HG03439 (cell line): ENCODE results near the gene DNMT1.

Source experiments
- ATAC-seq: cut with Tn5 transposase; IDR thresholded peaks from one replicate; pipeline ENCODE4 v1.9.1; 2021; ENCODE audit warnings: mild to moderate bottlenecking, moderate library complexity; ENCODE audit not compliant: unreplicated experiment

Gene DNMT1

DNA sequence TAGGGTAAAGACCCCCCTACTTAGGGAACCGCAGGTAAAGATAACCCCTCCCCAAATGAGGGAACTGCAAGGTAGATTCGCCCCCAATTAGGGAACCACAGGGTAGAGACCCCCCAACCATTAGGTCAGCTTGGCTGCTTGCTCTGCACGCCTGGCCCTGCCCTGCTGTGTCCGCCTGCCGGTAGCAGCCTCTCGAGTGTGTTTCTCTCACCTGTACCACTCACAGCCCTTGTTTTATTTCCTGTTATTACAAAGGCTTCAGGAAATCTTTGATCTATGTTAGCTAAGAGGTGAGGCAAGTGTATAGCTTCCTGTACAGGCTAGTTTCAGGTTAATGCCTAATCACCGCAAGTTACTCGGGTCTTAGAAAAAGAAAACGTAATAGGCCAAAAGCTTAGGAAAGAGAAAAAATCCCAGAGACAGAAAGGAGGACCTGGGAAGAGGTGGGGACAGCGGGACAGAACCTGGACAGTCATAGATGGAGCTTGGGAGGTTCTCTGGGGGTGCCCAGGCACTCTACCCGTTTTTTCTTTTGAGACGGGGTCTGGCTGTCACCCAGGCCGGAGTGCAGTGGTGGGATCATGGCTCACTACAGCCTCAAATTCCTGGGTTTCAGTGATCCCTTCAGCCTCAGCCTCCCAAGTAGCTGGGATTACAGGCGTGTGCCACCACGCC lies 51.9 kb downstream of the DNMT1 start:
- no peak for ATAC-seq

DNA sequence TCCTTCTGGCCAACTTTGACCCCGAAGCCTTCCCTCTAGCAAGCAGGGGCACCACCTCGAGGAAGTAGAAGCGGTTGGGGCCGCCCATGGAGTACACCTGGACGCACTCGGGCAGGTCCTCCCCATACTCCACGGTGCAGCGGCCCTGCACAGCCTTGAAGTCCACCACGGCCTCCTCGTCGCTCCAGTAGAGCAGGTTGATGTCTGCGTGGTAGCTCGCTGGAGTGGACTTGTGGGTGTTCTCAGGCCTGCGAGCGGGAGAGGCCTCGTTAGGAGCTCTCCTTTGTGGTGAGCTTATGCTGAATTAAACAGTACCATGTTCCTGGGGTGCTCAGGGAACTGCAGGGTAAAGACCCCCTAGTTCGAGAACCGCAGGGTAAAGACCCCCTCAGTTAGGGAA lies 52.8 kb downstream of the DNMT1 start:
- no peak for ATAC-seq

DNA sequence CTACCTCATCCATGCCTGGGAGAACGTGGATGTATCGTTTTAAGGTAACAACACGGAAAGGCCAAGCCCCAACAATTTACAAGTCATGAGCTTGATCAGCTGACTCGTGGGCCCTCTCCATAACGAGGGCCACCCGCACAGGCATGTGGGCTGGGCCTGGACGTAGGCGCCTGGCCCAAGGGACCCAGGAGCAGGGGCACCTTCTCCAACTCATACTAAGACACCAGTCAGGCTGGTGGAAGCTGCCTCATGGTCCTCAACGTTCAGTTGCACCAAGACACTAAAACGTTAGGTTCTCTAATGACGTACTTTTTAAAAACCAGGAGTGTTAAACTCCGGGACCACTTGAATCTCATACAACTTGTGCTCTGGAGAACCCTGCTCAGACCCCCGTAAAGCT lies 53.3 kb downstream of the DNMT1 start:
- no peak for ATAC-seq

DNA sequence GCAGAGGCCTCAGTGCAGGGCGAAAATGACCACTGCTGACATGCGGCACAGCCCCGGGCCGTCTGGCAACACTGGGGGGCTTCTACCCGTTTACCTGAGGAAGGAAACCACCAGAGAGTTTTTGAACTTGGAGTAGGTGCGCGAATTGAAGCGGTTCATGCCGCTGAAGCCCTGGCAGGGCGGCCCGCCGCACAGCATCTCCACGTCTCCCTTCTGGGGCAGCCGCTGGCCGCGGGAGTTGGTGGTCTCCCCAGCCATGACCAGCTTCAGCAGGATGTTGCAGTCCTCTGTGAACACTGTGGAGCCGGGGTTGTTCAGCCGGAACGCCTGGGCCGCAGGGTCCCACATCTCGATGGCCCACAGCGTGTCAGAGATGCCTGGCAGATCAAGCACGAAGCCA lies 54.8 kb downstream of the DNMT1 start:
- no peak for ATAC-seq

DNA sequence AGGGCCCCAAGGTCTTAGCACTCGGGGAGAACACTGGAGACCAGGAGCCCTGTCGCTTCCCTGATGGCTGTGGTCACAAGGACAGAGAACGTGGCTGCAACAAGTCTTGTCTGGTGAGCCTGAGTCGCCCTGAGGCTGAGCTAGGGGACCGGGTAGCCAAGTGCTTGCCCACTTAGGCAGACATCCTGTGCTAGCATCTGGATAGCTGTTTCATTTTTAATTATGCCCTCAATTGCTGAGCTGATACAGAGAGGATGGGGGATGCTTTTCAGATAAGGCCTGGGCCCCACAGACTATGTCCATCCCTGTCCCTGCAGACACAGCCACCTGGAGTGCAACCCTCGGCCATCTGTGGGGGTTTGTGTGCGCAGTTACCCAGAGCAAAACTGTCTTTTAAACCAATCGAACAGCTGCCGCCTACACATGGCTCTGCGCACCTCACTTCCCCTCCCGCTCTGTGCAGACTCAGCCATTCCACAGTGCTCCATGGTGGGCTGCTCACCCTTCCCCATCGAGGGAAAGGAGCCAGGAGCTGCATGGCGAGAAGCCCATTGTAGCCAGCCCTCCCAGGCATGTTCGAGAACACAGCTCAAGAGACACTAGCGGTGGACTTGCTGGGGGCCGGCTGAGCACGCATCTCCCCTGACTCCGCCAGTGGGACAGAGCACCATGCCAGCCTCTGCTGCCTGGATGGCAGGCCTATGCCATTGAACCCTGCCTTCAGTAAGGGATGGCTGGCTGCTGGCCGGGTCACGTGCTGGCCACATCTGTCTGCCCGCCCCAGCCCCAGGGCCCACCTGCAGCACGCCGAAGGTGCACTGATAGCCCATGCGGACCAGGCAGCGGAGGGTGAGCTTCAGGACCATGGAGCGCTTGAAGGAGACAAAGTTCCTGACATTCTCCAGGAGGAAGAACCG lies 55.6 kb downstream of the DNMT1 start:
- no peak for ATAC-seq

DNA sequence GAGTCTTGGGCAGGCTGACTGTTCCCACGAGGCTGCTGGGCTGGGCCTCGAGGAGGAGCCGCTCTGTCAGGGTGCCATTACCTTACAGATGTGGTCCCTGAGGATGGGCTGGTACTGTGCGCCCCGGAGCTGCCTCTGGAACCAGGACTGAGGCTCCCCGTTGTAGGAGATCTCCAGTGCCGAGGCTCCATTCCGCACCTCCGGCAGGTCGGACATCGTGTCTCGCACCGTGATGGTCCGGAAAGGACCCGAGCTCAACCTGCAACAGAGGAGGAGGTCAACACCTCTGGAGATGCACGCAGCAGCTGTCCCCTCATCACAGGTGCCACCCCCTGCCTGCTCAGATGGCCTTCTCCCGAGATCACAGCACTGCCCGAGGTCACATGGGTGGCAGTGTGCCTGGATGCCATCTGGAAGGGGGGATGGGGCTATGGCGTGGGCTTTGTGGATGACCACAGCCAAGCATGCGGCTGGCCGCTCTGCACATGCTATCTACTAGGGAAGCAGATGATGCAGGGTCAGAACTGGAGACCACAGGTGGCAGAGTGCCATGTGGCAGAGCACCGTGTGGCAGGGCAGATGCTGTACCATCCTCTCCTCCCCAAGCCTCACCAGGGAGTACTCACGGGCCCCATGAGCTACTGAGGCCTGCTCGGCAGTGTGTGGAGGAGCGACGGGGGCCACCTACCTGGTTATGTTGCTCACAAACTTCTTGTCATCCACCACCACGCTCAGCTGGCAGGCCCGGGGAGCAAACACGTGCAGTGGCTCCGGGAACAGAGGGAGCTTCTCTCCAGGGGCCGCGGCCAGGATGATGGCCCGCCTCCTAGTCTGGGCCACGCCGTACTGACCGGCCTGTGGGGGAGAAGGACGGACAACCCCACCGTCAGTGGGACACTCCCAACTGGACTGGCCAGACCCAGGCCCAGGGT lies 56.7 kb downstream of the DNMT1 start:
- no peak for ATAC-seq

DNA sequence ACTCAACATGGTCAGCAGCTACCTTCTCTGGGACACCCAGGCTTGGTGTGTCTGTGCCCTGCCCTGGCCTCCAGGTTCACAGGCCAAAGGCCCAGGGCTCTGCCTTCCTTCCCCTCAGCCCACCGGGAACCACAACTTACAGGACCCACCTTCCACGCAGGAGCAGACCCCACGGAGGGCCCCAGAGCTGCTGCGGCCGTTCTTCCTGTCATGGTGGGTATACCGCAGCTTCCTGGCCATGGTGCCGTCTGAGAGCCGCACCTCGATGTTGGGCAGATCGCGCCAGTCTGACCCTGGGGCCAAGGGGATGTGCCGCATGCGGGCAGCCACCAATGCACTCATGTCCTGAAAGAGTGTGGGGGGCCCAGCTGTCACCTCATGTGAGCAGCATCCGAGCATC lies 57.8 kb downstream of the DNMT1 start:
- ATAC-seq, result no peak

DNA sequence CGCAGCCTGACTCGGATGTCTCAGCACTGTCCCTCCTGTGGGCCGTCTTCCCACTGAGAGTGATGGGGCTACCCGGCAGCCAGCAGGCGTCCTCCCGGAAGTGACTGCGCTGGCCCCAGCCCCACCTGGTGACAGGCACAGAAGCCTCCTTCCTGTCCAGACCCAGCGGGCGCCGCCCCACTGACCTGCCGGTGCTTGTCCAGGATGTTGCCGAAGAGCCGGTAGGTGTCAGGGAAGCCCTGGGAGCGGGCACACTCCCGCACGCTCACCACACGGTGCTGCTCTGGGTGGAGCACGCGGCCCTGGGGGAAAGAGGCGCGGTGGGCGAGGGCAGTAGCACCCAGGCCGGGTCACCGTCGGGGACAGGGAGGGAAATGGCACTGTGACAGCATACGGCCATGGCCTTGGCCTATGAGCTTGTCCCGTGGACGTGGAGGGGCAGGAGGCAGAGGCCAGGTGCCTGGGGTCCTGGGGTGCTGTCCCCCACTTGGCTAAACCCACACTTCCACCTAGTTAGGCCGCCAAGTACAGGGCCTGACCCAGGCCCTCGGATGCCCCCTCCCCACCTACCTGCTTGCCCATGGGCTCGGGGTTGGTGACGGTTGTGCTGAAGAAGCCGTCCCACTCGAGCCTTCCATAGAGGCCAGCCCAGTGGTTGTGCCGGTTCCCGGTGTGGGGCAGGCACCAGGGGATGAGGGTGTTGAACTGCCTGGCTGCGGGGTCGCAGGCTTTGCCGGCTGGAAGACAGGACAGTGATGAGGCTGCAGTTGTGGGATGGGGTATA lies 59.0 kb downstream of the DNMT1 start:
- ATAC-seq, result no peak

DNA sequence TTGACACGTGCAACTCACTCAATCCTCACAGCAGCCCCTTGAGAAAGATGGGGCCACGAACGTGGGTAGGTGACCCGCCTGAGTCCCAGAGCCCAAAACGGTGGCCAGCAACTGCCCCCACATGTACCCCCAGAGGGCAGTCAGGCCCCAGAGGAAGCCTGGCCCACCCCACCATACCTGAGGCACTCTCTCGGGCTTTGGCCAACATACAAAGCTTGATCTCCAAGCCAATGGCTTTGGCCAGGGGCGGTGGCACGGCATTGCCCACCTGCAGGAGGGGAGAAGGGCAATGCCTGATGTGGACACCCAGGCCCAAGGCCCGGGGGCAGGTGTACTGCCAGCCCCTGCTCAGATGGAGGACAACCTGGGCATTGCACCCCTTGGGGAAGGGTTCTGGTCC lies 60.7 kb downstream of the DNMT1 start:
- ATAC-seq, result no peak

DNA sequence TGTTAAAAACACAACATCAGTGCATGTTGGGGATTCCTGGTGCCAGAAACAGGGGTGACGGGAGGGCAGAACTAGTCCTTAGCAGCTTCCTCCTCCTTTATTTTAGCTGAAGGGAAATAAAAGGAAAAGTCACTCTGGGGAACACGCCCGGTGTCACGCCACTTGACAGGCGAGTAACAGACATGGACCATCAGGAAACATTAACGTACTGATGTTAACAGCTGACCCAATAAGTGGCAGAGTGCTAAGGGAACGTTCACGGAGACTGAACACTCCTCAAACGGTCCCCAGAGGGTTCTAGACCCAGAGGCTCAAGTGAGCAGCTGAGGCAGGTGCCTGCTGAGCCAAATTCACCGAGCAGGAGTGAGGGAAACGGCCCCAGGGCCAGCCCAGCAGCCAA lies 61.2 kb downstream of the DNMT1 start:
- ATAC-seq, result no peak

DNA sequence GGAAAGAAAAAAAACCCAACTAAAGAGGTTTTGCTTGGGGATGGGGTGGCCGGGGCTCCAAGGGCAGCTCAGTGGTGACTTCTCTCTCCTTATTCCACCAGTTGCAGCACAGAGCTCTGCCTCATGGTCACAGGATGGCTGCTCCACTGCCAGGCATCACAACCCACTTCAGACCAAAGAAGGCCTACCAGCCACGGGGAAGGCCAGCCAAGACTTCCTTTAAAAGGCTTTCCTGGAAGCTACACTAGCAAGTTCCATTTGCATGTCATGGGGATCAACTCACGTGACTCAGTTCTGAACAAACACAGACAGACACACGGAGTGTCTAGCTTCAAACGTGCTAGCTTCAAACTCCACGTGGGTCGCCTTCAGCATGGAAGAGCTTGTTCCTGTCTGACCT lies 61.8 kb downstream of the DNMT1 start:
- ATAC-seq, result no peak

DNA sequence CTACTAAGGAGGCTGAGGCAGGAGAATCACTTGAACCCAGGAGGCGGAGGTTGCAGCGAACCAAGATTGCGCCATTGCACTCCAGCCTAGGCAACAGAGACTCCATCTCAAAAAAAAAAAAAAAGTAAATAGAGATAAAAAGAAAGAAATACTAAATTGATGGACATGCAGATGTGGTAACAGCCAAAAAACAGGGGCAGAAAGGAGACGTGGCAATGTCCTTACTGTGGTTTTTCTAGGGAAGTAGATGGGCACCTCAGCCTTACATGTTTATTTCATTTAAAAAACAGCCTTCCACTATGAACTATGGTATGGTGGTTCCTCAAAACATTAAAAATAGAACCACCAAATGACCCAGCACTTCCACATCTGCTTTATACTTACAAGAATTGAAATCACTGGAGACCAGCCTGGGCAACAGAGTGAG lies 68.5 kb downstream of the DNMT1 start:
- ATAC-seq, result no peak

DNA sequence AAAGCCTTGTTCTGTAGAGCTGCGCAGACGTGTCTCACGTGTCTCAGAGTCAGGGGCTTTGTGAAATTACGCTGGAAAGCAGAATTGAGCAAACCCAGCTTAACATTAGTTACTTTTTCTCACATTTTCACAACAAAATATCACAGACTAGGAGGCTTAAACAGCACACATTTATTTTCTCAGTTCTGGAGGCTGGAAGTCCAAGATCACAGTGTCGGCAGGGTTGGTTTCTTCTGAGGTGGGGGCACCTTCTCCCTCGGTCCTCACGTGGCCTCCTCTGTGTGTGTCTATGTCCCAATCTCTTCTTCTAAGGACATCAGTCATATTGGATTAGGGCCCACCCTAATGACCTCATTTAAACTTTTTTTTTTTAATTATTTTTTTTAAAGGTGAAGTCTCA lies 70.3 kb downstream of the DNMT1 start:
- ATAC-seq, result no peak

DNA sequence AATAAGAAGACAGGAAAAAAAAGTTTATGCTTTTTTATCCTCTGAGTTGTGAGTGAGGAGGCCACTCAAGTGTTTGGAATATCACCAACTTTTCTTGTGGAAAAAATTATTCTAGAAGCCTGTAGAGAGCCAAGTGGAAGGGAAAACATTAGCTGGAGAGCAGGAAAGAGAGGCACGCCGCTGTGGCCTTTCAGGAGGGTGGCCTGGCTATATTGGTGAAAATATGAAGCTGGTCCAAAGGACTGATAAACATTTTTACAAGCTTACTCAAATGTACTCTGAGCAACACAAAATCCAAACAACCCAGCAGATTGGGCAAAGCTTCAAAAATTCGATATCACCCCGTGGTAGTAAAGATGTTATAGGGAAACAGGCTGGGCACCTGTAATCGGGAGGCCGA lies 72.7 kb downstream of the DNMT1 start:
- no peak for ATAC-seq

DNA sequence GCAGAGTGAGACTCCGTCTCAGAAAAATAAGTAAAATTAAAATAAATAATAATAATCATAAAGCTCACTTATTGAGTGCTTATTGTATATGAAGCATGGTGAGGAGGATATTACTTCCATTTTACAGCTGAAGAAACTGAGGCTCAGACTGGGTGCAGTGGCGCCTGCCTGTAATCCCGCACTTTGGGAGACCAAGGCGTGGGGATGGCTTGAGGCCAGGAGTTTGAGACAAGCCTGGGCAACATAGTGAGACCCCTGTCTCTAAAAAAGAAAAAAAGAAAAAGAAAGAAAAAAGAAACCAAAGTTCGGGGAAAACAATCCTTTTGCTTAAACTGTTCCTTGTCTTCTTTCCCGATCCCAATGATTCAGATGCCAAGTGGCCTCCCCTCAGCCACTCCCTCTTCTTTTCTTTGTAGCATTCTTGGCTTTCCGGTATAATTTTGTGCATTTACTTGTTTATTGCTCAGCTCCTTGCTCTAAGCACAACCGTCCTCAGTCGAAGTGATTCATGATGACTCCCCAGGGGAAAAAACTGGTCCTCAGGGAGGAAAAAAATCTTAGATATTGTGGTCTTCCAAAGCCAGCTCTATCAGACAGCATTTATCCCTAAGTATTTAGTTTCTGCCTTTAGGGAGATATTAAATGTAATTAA lies 74.1 kb downstream of the DNMT1 start:
- no peak for ATAC-seq

DNA sequence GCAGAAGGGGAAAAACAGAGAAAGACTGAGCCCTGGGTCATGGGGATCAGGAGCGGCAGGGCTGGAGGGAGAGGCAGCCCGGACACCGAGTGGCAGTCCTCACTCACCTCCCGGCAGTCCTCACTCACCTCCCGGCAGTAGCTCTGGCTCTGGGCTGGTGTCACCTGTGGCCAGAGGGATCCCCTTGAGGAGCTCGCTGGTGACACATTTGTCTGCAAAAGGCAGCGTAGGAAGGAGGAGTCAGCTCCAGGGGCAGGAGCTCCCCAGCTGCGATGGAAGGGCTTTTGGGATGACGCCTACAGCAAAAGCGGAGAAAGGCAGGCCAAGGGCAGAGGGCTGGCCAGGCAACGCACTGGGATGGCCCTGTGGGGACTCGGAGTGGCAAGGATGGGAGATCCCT lies 75.8 kb downstream of the DNMT1 start:
- no peak for ATAC-seq

DNA sequence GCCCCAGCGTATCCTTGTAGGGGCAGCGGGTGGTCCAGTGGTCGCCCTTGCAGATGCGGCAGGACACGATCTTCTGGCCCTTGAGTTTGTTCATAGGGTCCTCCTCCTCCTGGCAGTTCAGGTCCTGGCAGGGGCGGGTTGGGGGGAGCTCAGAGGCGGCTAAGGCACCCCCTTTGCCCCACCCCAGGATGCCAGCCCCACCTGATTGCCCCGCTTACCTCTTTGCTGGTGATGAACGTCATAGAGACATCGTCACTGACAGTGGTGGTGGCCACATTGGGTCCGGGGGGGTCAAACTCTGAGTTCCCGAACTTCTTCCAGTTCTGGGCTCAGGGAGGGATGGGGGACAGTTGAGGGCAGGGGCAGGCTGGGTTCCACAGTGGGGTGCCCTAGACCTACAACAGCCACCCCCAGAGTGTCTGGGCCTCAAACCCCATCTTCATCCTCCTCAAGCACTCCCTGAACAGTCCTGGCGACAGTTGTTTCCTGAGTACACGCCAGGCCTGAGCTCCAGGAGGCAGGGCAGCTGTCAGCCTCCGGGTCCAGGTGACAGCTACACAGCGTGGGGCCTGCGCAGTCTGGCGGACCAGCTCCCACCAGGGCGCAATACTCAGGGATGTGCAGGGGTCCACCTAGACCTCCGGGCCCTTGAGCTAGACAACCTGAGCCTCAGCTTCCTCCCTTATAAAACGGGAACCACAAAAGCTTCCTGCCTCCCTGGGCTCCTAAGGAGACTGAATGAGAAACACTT lies 77.7 kb downstream of the DNMT1 start:
- ATAC-seq, result no peak

DNA sequence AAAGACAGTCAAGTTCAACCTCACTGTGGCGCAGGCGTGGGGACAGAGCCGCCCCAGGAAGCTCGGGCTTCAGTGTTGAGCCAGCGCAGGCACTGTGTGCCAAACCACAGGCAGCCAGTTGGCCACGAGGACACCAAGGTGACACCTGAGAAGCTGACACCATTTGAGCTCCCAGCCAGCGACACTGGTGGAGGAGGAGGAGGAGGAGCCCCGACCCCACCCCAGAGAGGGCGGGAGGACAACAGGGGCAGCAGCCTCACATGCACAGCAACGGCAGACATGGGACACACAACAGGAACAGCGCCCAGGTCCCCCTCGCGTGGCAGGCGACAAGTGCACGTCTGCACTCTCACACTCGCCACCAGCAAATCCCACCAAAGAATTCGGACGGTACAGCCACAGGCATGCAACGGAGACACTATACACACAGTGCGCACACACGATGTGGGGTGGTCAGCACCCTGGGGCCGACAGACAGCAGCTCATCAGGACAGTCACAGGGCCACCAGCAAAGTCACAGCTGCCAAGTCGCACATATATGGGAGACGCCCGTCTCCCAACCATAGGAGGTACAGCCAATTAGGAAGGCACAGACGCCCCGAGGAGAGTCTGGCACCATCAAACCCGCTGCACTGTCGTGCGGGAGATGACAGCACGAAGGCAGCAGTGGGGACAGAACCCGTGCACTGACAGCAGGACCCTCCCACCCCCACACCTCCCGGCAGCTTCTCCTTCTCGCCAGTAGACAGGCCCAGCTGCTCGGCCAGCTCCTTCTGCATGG lies 78.5 kb downstream of the DNMT1 start:
- ATAC-seq, result no peak
